ENCODE results near the gene IQCF5. TPM values are rescaled to one million over a fixed set of nuclear protein-coding genes. Genes with fewer than 3 reads are reported as not detected.
"Not testable (repeated sequence)": the region's sequence is repeated elsewhere in the genome, so short reads cannot be mapped to it uniquely, and the experiment has no call there.

Gene IQCF5
- total RNA-seq, 1 donor from 2014 or later = not detected

DNA sequence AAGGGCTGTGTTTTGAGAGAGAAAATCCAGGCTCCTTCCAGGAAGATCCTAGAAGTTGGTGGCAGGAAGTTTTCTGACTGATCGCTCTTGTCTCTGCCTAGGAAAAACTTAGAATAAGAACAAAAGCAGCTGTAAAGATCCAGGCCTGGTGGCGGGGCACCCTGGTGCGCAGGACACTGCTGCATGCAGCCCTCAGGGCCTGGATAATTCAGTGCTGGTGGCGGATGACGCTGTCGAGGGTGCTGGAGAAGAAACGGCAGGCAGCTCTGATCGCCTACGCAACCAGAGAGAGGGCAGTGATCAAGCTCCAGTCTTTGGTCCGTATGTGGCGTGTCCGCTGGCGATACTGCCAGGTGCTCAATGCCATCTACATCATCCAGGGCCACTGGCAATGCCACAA, 12.5 kb downstream of the IQCF5 start:
- Mint-ChIP-seq H3K36me3 (ENCODE audit: unreplicated experiment) (peaks cover 5% of the 10 kb centered on the region), H3K27me3 (ENCODE audit: unreplicated experiment) (peaks cover 4% of the 10 kb centered on the region), H3K4me3 (ENCODE audit: unreplicated experiment) (no peak overlapping the region), H3K27ac (ENCODE audit: unreplicated experiment) (no peak overlapping the region), H3K9me3 (ENCODE audit: unreplicated experiment) (peaks cover 2% of the 10 kb centered on the region), H3K4me1 (ENCODE audit: low read depth, unreplicated experiment) (peaks cover 3% of the 10 kb centered on the region)
- TF ChIP-seq, protein P1, sequence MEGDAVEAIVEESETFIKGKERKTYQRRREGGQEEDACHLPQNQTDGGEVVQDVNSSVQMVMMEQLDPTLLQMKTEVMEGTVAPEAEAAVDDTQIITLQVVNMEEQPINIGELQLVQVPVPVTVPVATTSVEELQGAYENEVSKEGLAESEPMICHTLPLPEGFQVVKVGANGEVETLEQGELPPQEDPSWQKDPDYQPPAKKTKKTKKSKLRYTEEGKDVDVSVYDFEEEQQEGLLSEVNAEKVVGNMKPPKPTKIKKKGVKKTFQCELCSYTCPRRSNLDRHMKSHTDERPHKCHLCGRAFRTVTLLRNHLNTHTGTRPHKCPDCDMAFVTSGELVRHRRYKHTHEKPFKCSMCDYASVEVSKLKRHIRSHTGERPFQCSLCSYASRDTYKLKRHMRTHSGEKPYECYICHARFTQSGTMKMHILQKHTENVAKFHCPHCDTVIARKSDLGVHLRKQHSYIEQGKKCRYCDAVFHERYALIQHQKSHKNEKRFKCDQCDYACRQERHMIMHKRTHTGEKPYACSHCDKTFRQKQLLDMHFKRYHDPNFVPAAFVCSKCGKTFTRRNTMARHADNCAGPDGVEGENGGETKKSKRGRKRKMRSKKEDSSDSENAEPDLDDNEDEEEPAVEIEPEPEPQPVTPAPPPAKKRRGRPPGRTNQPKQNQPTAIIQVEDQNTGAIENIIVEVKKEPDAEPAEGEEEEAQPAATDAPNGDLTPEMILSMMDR (IDR thresholded peaks at IDR 0.05; ENCODE audit: partially characterized antibody, unreplicated experiment) = no peak
- no peak for DNase-seq

- peak within 1 kb of the TSS; percentile 15 for H3K27ac Mint-ChIP-seq (ENCODE audit: unreplicated experiment)
- DNase-seq = no peak
- H3K4me1 Mint-ChIP-seq (ENCODE audit: low read depth, unreplicated experiment) = peaks cover 3% of the 10 kb centered on the region
- H3K9me3 Mint-ChIP-seq (ENCODE audit: unreplicated experiment) = peaks cover 8% of the 10 kb centered on the region
- TF ChIP-seq, protein P1 (IDR thresholded peaks at IDR 0.05; ENCODE audit: partially characterized antibody, unreplicated experiment) = no peak
- H3K36me3 Mint-ChIP-seq (ENCODE audit: unreplicated experiment) = peaks cover 15% of the 10 kb centered on the region
- H3K27me3 Mint-ChIP-seq (ENCODE audit: unreplicated experiment) = peaks cover 4% of the 10 kb centered on the region
- no peak within 1 kb of the TSS for H3K4me3 Mint-ChIP-seq (ENCODE audit: unreplicated experiment)
Observed at GRCh38 chr3:51860703-51861665, 14.4 kb downstream of the IQCF5 start, which contains the start of gene IQCF2. TSS of gene IQCF2 (plus strand) at chr3:51861615. CDS start at chr3:51861667, 52 bp downstream.

DNA sequence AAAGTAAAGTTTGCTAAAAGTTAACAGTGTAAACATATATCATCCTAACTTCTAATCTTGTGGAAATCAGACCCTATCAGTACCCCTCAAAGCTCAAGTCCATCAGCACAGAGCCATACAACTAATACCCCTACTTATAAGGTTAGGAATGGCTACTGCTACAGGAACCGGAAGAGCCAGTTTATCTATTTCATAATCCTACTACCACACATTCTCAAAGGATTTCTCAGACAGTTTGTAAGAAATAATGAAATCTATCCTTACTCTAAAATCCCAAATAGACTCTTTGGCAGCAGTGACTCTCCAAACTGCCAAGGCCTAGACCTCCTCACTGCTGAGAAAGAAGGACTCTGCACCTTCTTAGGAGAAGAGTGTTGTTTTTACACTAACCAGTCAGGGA, 20.0 kb downstream of the IQCF5 start:
- peaks cover 10% of the 10 kb centered on the region for H3K36me3 Mint-ChIP-seq (ENCODE audit: unreplicated experiment)
- H3K27ac Mint-ChIP-seq (ENCODE audit: unreplicated experiment); H3K27me3 Mint-ChIP-seq (ENCODE audit: unreplicated experiment); H3K9me3 Mint-ChIP-seq (ENCODE audit: unreplicated experiment); DNase-seq; H3K4me3 Mint-ChIP-seq (ENCODE audit: unreplicated experiment); H3K4me1 Mint-ChIP-seq (ENCODE audit: low read depth, unreplicated experiment): not testable (repeated sequence)

DNA sequence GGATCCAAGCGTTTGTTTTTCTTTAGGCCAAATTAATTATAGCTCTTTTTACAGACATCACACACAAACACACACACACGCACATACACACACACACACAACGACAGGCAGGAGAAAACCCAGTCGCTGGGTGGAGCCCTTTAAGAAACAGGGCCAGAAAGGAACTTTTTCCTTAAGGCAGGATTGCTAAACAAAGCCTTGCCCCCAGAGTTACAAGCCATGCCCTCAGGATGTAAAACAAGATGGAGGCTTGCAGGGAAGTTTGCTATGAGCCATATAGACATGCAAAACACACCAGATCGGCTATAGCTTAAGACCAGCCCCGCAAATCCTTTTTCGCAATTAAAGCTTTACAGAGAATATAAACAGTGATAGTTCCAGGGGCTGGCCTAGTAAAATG, 30.3 kb downstream of the IQCF5 start:
- Mint-ChIP-seq H3K9me3 (ENCODE audit: unreplicated experiment) (peaks cover 1% of the 10 kb centered on the region), H3K4me3 (ENCODE audit: unreplicated experiment) (no peak overlapping the region), H3K4me1 (ENCODE audit: low read depth, unreplicated experiment) (no peaks in the 10 kb centered on the region), H3K27me3 (ENCODE audit: unreplicated experiment) (peaks cover 5% of the 10 kb centered on the region), H3K36me3 (ENCODE audit: unreplicated experiment) (peaks cover 13% of the 10 kb centered on the region), H3K27ac (ENCODE audit: unreplicated experiment) (no peak overlapping the region)
- TF ChIP-seq, protein P1 (IDR thresholded peaks at IDR 0.05; ENCODE audit: partially characterized antibody, unreplicated experiment) = no peak
- DNase-seq = no peak

DNA sequence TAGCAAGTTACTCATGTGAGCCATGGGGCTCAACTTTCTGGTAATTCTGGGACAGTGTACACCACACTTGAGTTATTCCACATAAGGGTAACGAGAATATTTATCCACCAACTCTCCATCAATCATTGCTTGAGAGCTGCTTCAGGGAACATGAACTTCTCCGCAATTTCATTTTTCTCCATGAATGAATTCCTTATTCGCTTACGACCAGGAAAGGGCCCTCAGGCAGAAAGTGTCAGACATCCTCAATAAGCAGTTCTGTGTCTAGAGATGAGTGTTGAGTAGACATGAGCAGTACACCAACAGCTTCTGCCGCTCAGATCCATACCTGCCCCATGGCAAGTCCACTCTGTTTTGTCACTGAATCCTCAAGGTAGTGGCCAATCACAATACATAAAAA, 38.8 kb downstream of the IQCF5 start:
- no peaks in the 10 kb centered on the region for H3K36me3 Mint-ChIP-seq (ENCODE audit: unreplicated experiment)
- TF ChIP-seq, protein P1 (IDR thresholded peaks at IDR 0.05; ENCODE audit: partially characterized antibody, unreplicated experiment) = no peak
- H3K27me3 Mint-ChIP-seq (ENCODE audit: unreplicated experiment) = no peaks in the 10 kb centered on the region
- H3K27ac Mint-ChIP-seq (ENCODE audit: unreplicated experiment) = no peak overlapping the region
- DNase-seq = no peak
- H3K4me1 Mint-ChIP-seq (ENCODE audit: low read depth, unreplicated experiment) = no peaks in the 10 kb centered on the region
- no peak overlapping the region for H3K4me3 Mint-ChIP-seq (ENCODE audit: unreplicated experiment)
- H3K9me3 Mint-ChIP-seq (ENCODE audit: unreplicated experiment) = no peaks in the 10 kb centered on the region
